Measurements from ENCODE around the gene KCMF1. TPM values are rescaled to one million over a fixed set of nuclear protein-coding genes. Genes with fewer than 3 reads are reported as not detected.

The KCMF1 gene
- total and polyA plus RNA-seq, 2 donors (not counting 1 experiment from before 2014, with no cell fraction given): 43.7 to 81.5 TPM

DNA sequence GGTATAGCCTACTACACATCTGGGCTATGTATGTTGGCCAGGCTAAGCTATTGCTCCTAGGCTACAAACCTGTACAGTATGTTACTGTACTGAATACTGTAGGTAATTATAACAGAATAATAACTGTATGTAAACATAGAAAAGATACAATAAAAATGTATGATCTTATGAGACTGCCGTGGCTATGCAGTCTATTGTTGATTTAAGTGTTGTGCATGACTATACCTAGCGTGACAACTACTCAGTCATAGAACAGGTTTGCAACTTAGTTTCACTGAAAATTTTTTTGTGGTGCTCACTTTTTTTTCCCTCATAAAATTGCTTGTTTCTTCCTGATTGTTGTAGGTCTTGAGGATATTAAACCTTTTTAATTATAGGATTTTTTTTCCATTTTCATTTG is 25.9 kb downstream of the KCMF1 start:
- intact Hi-C loops (cut with micrococcal nuclease): no loop called here
- no peak overlapping the region for H3K27ac Mint-ChIP-seq
- Histone ChIP-seq H3K27ac (ENCODE audit: low read length in 2 of 2) (peak overlapping the region in 1 of 2 donors; percentile 64), H3K4me3 (ENCODE audit: control extremely low read depth in 1 of 5, extremely low read depth in 1 of 5, insufficient read depth in 1 of 5, low read depth in 2 of 5, low read length in 4 of 5) (no peak overlapping the region), H3K79me2 (ENCODE audit: control insufficient read depth, insufficient read depth, low read length) (peaks cover 97% of the 10 kb centered on the region), H3K27me3 (replicated peaks in 1 of 4; ENCODE audit: control extremely low read depth in 1 of 4, control insufficient read depth in 3 of 4, insufficient read depth in 4 of 4, low read length in 3 of 4) (no peaks in the 10 kb centered on the region), H3K9me3 (ENCODE audit: control extremely low read depth in 1 of 3, control insufficient read depth in 2 of 3, insufficient read depth in 1 of 3, low read length in 2 of 3) (no peaks in the 10 kb centered on the region), H3K4me1 (ENCODE audit: control insufficient read depth in 2 of 2, insufficient read depth in 2 of 2, low read length in 2 of 2) (peaks cover 21 to 22% of the 10 kb centered on the region in 2 donors), H3K36me3 (replicated peaks in 1 of 2; ENCODE audit: control extremely low read depth in 1 of 2, control insufficient read depth in 1 of 2, extremely low read depth in 1 of 2, insufficient read depth in 2 of 2, low read length in 1 of 2) (peaks cover 0 to under 1% of the 10 kb centered on the region in 2 experiments), H3K9ac (ENCODE audit: low read length) (no peak overlapping the region), H3K4me2 (replicated peaks; ENCODE audit: low read depth, low read length, poor library complexity, severe bottlenecking) (no peak overlapping the region), H4K20me1 (ENCODE audit: control insufficient read depth, insufficient read depth, low read length, poor library complexity, severe bottlenecking) (peaks cover 19% of the 10 kb centered on the region), H2AFZ (ENCODE audit: insufficient read depth, low read depth, low read length, poor library complexity, severe bottlenecking) (no peak overlapping the region)
- CTCF ChIA-PET: no interaction called here
- no peak for ATAC-seq (ENCODE audit: low read depth)
- no peak for DNase-seq
- H3K9me3 Mint-ChIP-seq (ENCODE audit: insufficient read depth): no peaks in the 10 kb centered on the region
- no peaks in the 10 kb centered on the region for H3K27me3 Mint-ChIP-seq
- POLR2A ChIA-PET: no interaction called here
- TF ChIP-seq, protein P1, sequence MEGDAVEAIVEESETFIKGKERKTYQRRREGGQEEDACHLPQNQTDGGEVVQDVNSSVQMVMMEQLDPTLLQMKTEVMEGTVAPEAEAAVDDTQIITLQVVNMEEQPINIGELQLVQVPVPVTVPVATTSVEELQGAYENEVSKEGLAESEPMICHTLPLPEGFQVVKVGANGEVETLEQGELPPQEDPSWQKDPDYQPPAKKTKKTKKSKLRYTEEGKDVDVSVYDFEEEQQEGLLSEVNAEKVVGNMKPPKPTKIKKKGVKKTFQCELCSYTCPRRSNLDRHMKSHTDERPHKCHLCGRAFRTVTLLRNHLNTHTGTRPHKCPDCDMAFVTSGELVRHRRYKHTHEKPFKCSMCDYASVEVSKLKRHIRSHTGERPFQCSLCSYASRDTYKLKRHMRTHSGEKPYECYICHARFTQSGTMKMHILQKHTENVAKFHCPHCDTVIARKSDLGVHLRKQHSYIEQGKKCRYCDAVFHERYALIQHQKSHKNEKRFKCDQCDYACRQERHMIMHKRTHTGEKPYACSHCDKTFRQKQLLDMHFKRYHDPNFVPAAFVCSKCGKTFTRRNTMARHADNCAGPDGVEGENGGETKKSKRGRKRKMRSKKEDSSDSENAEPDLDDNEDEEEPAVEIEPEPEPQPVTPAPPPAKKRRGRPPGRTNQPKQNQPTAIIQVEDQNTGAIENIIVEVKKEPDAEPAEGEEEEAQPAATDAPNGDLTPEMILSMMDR (IDR thresholded peaks at IDR 0.05): no peak
- TF ChIP-seq EZH2 (IDR thresholded peaks at IDR 0.05; ENCODE audit: borderline replicate concordance, insufficient read depth, low read depth, low read length, poor library complexity, severe bottlenecking): no peak
- WGBS (ENCODE audit: insufficient coverage): 100% methylated on average over 2 of the region's 2 CpGs
- no peak overlapping the region for H3K4me3 Mint-ChIP-seq
- peaks cover 43% of the 10 kb centered on the region for H3K4me1 Mint-ChIP-seq

DNA sequence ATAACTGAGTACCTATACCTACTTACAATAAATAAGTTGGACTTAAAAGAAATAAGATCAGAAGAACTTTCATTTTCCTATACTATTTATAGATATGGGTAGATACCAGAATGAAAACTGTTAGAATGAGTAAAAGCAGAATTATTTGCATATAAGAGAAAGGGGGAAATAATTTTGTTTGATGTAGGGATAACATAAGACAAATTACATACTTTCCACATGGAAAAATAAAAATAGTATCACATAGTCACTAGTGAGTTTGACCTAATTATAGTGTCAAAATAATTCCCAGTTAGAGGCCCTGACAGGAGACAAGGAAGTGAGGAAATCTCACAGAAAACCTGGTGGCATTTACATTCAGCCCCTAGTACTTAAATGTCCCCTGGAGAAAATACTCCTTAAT is 28.6 kb downstream of the KCMF1 start:
- no peak for ATAC-seq (ENCODE audit: low read depth)
- Mint-ChIP-seq H3K27ac (peak overlapping the region; percentile 39), H3K27me3 (no peaks in the 10 kb centered on the region), H3K4me3 (peak overlapping the region; percentile 44), H3K9me3 (ENCODE audit: insufficient read depth) (no peaks in the 10 kb centered on the region), H3K4me1 (peaks cover 57% of the 10 kb centered on the region)
- Histone ChIP-seq H3K4me1 (ENCODE audit: control insufficient read depth in 2 of 2, insufficient read depth in 2 of 2, low read length in 2 of 2) (peaks cover 21 to 28% of the 10 kb centered on the region in 2 donors), H3K27me3 (replicated peaks in 1 of 4; ENCODE audit: control extremely low read depth in 1 of 4, control insufficient read depth in 3 of 4, insufficient read depth in 4 of 4, low read length in 3 of 4) (no peaks in the 10 kb centered on the region), H4K20me1 (ENCODE audit: control insufficient read depth, insufficient read depth, low read length, poor library complexity, severe bottlenecking) (peaks cover 25% of the 10 kb centered on the region), H3K9me3 (ENCODE audit: control extremely low read depth in 1 of 3, control insufficient read depth in 2 of 3, insufficient read depth in 1 of 3, low read length in 2 of 3) (no peaks in the 10 kb centered on the region), H3K4me2 (replicated peaks; ENCODE audit: low read depth, low read length, poor library complexity, severe bottlenecking) (peak overlapping the region; percentile 52), H3K9ac (ENCODE audit: low read length) (peak overlapping the region; percentile 19), H2AFZ (ENCODE audit: insufficient read depth, low read depth, low read length, poor library complexity, severe bottlenecking) (no peak overlapping the region), H3K27ac (ENCODE audit: low read length in 2 of 2) (peak overlapping the region in 1 of 2 donors; percentile 63), H3K36me3 (replicated peaks in 1 of 2; ENCODE audit: control extremely low read depth in 1 of 2, control insufficient read depth in 1 of 2, extremely low read depth in 1 of 2, insufficient read depth in 2 of 2, low read length in 1 of 2) (peaks cover 1 to 4% of the 10 kb centered on the region in 2 experiments), H3K4me3 (ENCODE audit: control extremely low read depth in 1 of 5, extremely low read depth in 1 of 5, insufficient read depth in 1 of 5, low read depth in 2 of 5, low read length in 4 of 5) (peak overlapping the region in 2 of 5 experiments; percentile 18 to 35), H3K79me2 (ENCODE audit: control insufficient read depth, insufficient read depth, low read length) (peaks cover 97% of the 10 kb centered on the region)
- no peak for DNase-seq
- ChIA-PET CTCF (no interaction called here), POLR2A (no interaction called here)
- no peak for TF ChIP-seq EZH2 (IDR thresholded peaks at IDR 0.05; ENCODE audit: borderline replicate concordance, insufficient read depth, low read depth, low read length, poor library complexity, severe bottlenecking)
- TF ChIP-seq, protein P1 (IDR thresholded peaks at IDR 0.05): no peak
- intact Hi-C loops (cut with micrococcal nuclease): no loop called here
